ENCODE measurements around the gene GAA.

DNA sequence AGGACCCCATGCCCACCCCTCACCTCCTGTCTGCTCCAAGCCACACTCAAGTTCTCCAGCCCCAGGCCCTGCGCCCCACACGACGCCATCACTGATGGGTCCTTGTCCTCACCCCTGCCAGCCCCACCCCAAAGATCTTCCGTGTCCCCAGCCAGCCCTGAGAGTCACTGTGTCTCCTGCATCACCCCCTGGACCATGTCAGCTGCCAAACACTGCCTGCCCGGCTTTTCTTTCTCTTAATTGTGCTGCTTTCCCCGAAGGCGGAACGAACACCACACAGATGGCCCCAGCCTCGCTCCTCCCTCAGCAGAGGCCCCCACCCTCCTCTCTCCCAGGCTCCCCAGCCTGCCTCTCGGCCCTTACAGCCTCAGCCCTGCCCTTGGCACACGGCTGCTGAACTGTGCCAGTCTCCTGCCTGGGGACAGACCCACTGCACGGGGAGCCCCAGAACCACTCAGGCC lies 4.8 kb upstream of the GAA start:
- TF ChIP-seq CTCF (IDR thresholded peaks at IDR 0.05), result no peak
- TF ChIP-seq POLR2A (IDR thresholded peaks at IDR 0.05), result no peak
